GM10847 (cell line): ENCODE data around the gene GAPDHS.

Source experiments
- POLR2A ChIP-seq: IDR thresholded peaks from 2 replicates; pipeline ENCODE4 v1.6.1; 2011; ENCODE audit not compliant: insufficient read length; ENCODE audit errors: extremely low read depth

The GAPDHS gene

DNA sequence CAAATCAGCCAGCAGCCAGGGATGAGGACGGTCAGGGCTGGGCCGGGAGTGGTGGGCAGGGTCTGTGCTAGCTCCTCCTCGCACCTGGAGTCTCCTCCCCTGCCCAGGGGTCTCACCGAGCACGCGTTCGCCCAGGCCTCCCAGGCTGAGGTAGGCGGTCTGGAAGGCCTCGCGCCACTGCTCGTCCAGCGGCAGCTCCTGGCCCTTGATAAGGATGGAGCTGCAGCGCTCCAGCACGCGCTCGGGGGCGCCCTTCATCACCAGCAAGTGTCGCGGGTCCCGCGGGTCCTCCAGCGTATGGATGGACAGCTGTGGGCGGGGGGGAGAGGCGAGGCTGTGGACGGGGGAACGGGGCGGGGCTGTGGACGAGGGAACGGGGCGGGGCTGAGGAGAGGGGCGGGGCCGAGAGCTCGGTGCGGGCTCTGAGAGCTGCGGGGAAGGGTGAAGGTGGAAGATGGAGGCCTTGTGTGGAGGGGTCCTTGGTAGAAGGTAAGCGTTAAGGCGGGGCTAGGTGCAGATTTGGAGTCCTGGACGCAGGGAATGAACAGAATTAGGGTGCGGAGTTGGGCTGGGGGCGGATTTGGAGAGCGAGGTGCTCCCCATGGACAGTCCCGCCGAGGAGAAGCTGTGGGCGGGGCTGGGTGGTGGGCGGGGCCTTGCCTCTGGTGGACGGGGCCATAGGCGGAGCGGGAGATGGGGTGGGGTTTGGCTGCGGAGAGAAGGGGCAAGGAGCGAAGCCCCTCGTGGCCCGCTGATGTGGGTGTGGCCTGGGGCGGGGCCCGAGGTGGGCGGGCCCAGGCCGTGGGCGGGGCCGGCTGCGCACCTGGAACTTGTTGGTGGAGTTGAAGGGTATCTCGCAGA, 24.5 kb downstream of the GAPDHS start:
- no peak for TF ChIP-seq POLR2A

DNA sequence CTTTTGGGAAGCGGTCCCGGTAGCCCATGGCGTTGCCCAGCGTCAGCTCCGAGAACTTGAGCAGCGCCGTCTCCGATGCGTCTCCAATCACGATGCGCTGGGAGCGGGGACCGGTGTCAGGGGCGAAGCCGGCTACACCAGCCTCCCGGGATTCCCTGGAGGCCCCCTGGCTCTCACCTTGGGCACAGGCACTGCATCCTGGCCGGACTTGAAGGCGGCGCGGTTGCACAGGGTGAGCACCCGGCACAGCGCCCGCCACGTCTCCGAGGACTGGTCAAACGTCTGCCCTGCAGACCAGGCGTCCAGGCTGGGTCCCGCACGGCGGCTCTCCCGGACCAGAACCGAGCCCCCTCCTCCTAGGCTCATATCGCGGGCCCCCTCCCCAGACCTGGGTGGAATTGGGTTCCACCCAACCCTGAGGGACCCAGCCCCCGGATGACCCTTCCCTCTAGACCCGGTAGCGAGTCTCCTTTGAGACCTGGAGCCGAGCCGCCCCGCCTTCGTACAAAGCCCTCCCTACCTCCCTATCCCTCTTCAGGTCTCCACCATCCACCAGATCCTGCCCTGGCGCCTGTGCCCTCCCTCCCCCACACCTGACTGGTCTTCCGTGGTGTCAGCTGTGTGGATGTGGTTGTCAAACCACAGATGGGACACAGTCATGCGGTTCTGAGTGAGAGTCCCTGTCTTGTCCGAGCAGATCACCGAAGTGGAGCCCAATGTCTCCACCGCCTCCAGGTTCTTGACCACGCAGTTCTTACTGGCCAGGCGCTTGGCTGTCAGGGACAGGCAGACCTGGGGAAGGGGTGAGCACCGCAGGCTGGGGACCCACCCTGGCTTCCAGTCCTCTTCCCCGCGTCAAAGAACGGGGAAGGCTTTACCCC, 25.4 kb downstream of the GAPDHS start:
- no peak for TF ChIP-seq POLR2A

DNA sequence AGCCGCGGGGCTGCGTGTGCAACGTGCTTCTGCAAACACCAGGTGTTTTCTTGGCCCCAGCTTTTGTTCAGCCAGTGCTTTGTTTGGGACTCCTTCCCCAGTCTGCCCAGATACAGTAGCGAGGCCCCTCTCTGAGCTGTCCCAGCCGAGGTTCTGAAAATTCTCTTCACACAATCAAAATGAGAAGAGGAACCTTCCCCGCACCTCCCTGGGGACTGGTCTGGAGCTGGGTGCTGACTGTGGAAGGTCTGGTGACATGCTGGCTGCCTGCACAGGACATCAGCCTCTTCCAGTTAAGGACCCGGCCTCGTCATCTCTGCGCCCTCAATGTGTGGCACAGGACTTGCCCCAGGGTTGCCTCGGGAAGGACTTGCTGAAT, 26.0 kb downstream of the GAPDHS start:
- TF ChIP-seq POLR2A = no peak

DNA sequence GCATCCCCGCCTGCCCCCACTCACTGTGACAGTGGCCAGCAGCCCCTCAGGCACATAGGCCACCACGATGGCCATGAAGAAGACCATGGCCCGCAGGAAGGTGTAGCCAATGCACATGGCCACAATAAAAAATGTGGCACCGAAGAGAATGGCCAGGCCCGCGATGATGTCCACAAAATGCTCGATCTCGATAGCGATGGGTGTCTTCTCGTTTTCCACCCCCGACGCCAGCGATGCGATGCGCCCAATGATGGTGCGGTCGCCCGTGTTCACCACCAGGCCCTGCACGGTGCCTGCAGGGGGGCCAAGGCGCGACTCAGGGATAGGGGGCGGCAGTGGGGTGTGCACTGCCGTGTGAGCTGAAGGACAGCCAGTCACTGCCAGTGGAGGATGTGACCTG, 26.5 kb downstream of the GAPDHS start:
- no peak for TF ChIP-seq POLR2A

DNA sequence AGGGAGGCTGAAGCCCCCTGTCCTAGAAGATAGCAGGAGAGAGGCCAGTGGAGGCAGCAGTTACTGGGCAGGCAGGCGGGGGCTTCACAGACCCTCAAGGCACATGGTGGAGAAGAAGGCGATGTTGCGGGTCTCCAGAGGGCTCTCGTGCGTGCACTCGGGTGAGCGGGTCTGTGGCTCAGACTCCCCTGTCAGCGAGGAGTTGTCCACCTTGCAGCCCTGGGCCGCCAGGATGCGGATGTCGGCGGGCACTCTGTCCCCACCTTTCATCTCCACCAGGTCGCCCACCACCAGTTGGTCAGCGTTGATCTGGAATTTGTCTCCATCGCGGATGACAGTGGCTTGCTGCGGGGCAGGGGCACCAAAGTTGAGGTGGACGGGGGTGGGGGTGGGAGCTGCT, 27.0 kb downstream of the GAPDHS start:
- TF ChIP-seq POLR2A = no peak

DNA sequence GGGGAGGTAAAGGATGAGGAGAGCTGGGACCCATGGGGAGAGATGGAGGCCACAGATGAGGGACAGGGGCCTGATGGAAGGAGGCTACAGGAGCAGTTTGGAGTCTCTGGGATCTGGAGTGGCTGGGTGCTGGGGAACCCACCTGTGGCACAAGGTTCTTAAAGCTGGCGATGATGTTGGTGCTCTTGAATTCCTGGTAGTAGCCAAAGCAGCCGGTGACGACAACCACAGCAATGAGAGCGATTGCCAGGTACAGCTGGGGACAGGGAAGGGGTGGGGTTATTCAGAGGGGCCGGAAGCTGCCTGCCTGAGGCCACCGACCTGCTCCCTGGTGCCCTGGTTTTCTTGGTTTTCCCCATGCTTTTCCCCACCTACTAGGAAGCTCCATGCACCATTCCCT, 27.4 kb downstream of the GAPDHS start:
- no peak for TF ChIP-seq POLR2A

DNA sequence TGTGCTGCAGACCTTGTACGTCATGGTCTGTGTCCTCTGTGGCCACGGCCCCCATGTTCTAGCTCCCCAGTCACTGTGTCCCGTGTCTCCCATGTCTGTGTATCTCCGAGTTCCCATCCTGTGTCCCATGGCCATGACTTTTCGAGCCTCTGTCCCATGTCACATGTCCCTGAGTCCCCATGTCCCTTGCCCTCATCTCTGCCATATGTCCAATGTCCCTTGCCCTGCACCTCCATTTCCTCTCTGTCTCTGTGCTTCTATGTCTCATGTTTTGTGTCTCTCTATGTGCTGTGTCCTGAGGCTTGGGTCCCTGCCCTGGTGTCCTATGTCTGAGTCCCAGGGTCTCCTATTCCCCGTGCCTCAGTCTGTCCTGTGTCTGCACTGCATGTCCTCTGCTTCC, 28.2 kb downstream of the GAPDHS start:
- TF ChIP-seq POLR2A = no peak

DNA sequence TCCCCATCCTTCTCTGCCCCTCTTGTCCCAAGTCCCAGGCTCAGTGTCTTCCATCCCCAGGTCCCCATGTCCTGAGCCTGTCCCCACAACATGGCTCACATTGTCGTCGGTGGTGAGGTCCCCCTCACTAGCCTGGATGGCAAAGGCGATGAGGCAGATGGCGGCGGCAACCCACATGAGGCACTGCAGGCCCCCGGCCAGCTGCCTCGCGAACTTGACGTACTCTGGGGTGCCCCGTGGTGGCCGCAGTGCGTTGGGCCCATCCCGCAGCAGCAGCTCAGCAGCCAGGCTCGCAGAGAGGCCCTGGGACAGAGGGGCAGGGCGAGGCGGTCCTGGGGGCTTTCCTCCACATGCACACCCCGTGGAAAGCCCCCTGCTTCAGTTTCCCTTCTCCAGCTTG, 29.1 kb downstream of the GAPDHS start:
- TF ChIP-seq POLR2A = no peak

DNA sequence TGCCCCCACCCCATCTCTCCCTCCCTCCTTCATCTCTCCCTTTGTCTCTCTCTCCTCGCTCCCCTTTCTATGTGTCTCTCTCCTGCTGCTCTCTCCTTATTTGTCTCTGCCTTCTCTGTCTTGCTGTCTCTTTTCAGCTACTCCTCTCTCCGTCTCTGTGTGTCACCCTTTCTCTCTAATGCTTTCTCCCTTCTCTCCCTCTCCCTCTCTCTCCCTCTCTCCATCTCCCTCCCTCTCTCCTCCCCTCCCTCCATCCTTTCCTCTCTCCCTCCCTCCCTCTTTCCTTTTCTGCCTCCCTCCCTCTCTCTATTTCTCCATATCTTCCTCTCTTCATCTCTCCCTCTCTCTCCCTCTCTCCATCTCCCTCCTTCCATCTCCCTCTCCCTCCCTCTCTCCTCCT, 29.5 kb downstream of the GAPDHS start:
- TF ChIP-seq POLR2A = no peak

DNA sequence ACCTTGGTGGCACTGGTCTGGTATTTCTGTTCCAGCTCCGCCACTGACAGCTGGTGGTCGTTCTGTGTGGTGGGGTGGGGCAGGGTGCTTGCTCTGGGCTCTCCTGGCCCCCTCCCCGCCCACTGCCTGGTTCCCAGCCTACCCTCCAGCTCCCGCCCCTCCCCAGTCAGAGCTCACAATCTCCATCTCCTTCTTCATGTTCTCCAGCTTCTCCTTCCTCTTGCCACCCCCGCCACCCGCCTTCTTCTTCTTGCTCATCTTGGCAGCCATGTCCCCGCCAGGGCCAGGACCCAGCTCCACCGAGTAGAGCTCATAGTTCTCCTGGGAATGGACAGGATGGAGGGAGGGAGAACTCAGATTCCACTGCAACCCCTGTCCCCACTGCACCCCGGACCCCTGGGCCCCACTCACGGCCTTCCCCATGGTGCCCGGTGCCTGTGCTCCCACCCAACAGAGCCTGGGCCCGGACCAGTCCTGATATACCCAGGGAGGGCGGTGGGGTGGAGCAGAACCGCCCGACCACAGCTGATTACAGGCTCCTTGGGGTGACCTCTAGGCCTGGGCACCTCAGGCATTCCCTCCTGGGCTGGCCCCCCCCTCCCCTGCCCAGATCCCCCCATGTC, 30.1 kb downstream of the GAPDHS start, which contains the start of gene ATP4A:
ATP4A (minus strand) TSS at position 452 of the 623 bp plus-strand sequence; CDS start at position 423, 29 bp downstream.
- TF ChIP-seq POLR2A = no peak

DNA sequence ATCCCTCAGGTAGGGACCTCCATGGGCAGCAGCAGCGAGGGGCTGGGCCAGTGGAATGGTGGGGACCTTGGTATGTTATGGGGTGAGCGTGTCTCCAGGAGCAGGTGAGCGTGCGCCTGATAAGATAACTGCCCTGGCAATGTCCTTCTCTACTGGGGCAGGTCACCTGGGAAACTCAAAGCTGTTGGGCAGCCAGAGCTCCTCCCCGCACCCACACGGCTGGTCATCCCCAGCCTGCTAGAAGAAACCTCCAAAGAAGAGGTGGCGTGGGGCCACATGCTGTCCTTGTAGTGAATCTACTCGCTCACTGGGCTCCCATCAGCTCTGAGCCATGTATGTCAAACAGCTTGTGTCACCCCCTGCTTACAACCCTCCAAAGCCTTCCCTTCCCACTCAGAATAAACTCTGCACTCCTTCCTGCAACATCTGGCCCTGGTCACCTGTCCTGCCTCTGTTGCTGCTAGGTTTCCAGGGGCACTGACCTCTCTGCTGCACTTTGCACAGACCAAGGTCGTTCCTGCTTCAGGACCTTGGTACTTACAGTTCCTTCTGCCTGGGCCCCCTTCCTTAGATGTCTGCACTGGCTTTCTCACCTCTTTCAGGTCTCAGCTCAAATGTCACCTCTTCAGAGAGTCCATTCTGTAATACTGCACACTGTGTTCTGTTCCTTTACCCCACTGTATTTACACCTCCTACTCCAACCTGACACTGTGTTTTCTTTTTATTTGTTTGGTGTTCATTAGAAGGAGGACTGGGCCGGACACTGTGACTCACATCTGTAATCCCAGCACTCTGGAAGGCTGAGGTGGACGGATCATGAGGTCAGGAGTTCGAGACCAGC, 32.0 kb downstream of the GAPDHS start:
- no peak for TF ChIP-seq POLR2A

DNA sequence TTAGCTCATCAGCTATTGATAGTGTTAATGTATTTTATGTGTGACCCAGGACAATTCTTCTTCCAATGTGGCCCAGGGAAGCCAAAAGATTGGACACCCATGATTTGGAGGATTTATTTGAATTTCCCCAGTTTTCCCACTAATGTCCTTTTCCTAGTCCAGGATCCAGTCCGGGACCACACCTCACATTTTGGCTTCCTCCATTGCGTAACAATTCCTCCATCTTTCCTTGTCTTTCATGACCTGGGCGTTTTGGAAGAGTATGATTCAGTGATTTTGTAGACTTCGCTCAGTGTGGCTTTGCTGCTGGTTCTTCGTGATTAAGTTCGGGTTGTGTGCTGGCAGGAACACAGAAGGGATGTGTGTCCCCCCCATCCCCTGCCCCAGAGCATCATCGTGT, 33.5 kb downstream of the GAPDHS start:
- TF ChIP-seq POLR2A = no peak

DNA sequence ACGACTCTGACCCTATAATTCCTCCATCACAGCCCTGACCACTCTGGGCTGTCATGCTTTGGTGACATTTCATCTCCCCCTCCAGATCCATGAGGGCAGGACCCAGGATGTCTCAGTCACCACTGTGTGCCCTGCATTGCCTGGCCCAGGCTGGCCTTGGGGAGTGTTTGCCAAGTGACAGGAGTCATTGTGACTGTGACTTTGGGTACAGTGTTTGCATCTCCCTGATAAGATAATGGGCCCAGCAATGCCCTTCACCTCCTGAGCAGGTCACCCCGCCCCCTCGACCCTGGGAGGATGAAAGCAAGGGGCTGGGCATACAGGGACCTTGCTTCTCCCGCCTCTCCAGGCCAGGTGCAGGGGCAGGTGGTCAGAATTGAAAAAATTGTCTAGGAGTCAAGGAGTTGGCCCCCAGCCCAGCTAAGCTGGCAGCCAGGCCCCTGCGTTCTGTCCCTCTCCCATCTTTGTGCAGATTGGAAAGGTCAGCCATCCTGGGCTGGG, 36.1 kb downstream of the GAPDHS start:
- no peak for TF ChIP-seq POLR2A

DNA sequence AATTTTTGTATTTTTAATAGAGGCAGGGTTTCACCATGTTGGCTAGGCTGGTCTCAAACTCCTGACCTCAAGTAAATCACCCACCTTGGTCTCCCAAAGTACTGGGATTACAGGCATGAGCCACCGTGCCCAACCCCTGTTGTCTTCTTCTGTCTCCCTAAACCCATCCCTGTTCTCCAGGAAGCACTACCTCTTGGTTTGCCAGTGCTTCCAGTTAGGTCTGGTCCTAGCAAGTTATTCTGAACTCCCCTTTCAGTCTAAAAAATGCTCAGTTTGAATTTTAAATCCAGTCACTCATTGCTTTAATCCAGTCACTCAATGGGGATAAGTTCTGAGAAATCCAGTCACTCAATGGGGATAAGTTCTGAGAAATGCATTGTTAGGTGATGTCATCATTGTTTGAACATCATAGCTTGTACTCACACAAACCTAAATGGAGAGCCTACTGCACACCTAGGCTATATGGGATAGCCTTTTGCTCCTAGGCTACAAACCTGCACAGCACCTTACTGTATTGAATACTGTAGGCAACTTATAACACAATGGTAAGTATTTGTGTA, 38.2 kb downstream of the GAPDHS start:
- no peak for TF ChIP-seq POLR2A

DNA sequence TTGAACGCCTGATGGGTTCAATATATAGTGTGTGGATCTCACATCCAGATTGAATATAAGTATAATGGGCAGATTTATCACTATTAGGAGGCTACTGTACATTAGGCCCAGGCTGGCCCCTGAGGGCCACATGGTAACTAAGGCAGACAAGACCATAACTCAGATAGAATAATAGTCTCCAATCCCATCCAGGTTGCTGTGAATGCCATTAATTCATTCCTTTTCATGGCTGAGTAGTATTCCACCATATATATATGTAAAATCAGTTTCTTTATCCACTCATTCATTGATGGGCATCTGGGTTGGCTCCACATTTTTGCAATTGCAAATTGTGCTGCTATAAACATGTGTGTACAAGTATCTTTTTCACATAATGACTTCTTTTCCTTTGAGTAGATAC, 44.7 kb downstream of the GAPDHS start:
- TF ChIP-seq POLR2A = no peak

DNA sequence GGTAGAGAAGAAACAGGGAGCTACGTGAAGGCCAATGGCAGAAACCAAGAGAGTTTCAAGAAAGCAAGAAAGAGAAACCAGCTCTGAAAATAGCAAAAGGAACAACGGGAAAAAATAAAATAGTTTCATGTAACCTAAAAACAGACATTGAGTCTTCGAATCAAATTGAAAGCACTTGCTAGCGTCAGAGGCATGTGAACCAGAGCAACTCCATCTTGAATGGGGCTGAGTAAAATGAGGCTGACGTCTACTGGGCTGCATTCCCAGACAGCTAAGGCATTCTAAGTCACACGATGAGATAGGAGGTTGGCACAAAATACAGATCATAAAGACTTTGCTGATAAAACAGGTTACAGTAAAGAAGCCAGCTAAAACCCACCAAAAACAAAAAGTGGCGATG, 45.5 kb downstream of the GAPDHS start:
- TF ChIP-seq POLR2A = no peak
